GM21723 (cell line): ENCODE results near the gene SCAMP1.
A peak's percentile ranks its signal among the peaks of the same experiment; 100 is the strongest.
"Not testable (repeated sequence)": the region's sequence is repeated elsewhere in the genome, so short reads cannot be mapped to it uniquely, and the experiment has no call there.

Experiments
- ATAC-seq: cut with Tn5 transposase; IDR thresholded peaks from one replicate; pipeline ENCODE4 v1.9.1; 2021; ENCODE audit warnings: mild to moderate bottlenecking, moderate library complexity; ENCODE audit not compliant: unreplicated experiment

Gene SCAMP1

GRCh38 chr5:78359831-78360673 is at the start of gene SCAMP1:
SCAMP1 (plus strand) TSS chr5:78360617; CDS start chr5:78360672, 55 bp downstream.
- peak; percentile 87 for ATAC-seq

GRCh38 chr5:78317515-78317914 is 42.9 kb upstream of the SCAMP1 start:
- no peak for ATAC-seq

GRCh38 chr5:78318337-78318736 is 42.1 kb upstream of the SCAMP1 start:
- ATAC-seq, result no peak

- no peak for ATAC-seq
These were observed 40.0 kb upstream of the SCAMP1 start for GRCh38 chr5:78320401-78320800.

- ATAC-seq, result no peak
These were observed 37.2 kb upstream of the SCAMP1 start for GRCh38 chr5:78323241-78323640.

GRCh38 chr5:78326930-78327329 is 33.5 kb upstream of the SCAMP1 start:
- ATAC-seq, result no peak

GRCh38 chr5:78327761-78328510 is 32.5 kb upstream of the SCAMP1 start:
- ATAC-seq, result no peak

- ATAC-seq, result no peak
These were observed 31.7 kb upstream of the SCAMP1 start for GRCh38 chr5:78328585-78329173.

GRCh38 chr5:78331523-78332080 is 28.8 kb upstream of the SCAMP1 start:
- no peak for ATAC-seq

GRCh38 chr5:78334811-78335210 is 25.6 kb upstream of the SCAMP1 start:
- ATAC-seq, result no peak

- ATAC-seq, result no peak
These were observed 24.4 kb upstream of the SCAMP1 start for GRCh38 chr5:78335976-78336375.

- ATAC-seq, result no peak
These were observed 23.7 kb upstream of the SCAMP1 start for GRCh38 chr5:78336698-78337097.

- ATAC-seq, result no peak
These were observed 20.6 kb upstream of the SCAMP1 start for GRCh38 chr5:78339617-78340436.

GRCh38 chr5:78341440-78341839 is 19.0 kb upstream of the SCAMP1 start:
- ATAC-seq, result no peak

- ATAC-seq, result no peak
These were observed 14.9 kb upstream of the SCAMP1 start for GRCh38 chr5:78345485-78345884.

- no peak for ATAC-seq
These were observed 6.9 kb upstream of the SCAMP1 start for GRCh38 chr5:78353520-78353919.

GRCh38 chr5:78354066-78354670 is 6.2 kb upstream of the SCAMP1 start:
- ATAC-seq, result no peak

- ATAC-seq, result no peak
These were observed 4.9 kb upstream of the SCAMP1 start for GRCh38 chr5:78355561-78355960.

- ATAC-seq, result not testable (repeated sequence)
These were observed 974 bp upstream of the SCAMP1 start for GRCh38 chr5:78359455-78359830.

- no peak for ATAC-seq
These were observed 182 bp downstream of the SCAMP1 start for GRCh38 chr5:78360674-78360923.
